ENCODE data around the gene DCPS.
"Not testable (repeated sequence)": the region's sequence is repeated elsewhere in the genome, so short reads cannot be mapped to it uniquely, and the experiment has no call there.

Gene DCPS

GRCh38 chr11:126358763-126359160 lies 54.9 kb downstream of the DCPS start:
- DNase-seq (ENCODE audit: low read depth in 2 of 3, low spot score in 2 of 3): no peak

DNA sequence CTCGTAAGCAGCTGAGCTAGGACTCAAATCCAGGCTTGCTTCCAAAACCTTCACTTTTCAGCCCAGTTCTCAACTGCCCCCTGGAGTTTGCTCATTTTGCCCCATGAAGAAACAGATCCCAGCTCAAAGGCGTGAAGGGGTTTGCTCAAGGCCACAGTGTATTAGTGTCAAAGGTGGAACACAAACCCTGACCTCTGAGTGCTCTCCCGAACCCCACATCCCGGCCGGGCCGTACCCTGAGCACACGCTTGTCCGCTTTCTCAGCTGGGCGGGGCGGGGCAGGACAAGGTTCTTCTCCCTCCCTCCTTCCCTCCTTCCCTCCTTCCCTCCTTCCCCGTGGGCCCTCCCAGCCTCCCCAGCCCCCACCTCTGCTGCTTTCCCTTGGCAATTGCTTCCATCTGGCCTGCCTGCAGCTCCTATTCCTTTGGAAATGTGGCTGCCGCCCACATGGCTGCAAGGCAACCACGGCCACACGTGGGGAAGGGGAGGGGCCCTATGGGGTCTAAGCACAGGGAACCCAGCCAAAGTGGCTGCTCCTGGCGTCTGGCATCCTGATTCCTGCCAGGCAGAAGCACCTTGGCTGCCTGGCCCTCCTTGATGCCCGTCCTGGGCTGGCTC lies 55.7 kb downstream of the DCPS start:
- no peak for DNase-seq (ENCODE audit: low read depth in 2 of 3, low spot score in 2 of 3)

- DNase-seq (ENCODE audit: low read depth in 2 of 3, low spot score in 2 of 3): no peak
Observed at GRCh38 chr11:126360049-126360446, 56.2 kb downstream of the DCPS start.

DNA sequence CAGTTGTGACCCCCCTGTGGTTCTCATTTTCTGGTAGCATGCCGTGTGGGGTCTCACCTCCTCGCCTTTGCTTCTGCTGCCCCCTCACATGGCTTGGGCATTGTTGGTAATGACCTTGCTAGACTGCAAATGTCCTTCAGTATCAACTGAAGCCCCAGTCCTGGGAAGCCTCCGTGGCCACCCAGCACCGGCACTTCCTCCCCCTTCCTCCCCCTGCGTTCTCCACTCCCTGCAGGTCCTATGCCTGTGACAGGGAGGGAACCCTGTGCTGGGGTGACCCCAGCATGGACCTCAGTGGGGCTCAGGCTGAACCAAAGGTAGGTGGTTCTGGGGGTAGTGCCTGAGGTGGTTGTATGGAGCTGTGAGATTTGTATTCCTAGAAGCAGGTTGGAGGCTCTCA lies 57.5 kb downstream of the DCPS start:
- DNase-seq (ENCODE audit: low read depth in 2 of 3, low spot score in 2 of 3): no peak

DNA sequence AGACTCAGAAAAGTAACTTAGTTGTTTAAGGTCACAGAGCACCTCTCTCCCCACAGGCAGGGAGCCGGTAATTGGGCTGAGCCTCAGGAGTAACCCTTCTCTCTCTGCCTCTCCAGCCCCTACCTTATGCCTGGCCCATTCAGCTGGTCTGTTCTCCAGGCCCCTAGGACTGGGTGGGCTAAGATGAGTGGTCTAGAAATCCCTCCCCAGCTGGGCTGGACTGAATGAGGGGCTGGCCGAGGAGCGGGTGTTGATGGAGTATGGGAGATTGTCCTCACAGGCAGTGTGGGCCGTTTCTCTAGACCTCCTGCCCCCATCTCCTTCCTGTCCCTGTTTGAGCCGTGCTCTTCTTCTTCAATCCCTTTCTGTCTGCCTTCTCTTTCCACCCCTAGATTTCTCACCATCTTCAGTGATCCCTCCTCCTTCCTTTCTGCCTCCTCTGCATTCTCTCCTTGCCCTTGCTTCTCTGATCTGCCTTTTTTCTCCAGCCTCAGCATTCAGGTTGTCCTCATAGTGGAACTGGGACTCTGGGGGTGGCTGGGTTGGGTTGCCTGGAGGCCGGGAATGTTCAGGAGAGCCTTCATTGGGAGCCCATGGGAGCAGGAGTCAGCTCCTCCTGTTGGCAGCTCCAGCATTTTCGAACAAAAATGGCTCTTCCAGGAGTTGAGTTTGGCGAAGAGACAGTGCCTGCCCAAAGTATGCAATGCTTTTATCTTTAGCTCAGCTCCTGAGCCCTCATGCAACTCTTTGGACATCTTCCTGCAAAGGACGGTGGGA lies 59.2 kb downstream of the DCPS start:
- DNase-seq (ENCODE audit: low read depth in 2 of 3, low spot score in 2 of 3): no peak

GRCh38 chr11:126363706-126364248 lies 59.9 kb downstream of the DCPS start:
- no peak for DNase-seq (ENCODE audit: low read depth in 2 of 3, low spot score in 2 of 3)

DNA sequence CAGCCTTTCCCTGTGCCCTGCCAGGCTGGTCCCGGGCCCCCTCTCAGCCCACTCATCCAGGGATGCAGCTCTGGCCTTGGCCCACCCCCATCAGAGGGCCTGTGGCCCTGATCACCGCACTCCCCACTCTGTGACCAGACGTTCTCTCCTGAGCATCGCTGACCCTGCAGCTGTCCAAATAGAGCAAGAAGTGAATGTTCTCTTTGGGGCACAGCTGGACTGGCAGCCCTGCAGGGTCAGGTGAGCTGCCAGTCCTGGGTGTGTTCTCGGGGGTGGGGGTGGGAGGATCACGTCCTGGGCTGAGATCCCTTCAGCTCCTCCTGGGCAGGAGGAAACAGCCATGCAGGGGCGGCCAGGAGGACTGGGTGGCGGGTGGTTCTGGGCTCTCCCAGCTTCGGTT lies 60.9 kb downstream of the DCPS start:
- DNase-seq (ENCODE audit: low read depth in 2 of 3, low spot score in 2 of 3): not testable (repeated sequence)

DNA sequence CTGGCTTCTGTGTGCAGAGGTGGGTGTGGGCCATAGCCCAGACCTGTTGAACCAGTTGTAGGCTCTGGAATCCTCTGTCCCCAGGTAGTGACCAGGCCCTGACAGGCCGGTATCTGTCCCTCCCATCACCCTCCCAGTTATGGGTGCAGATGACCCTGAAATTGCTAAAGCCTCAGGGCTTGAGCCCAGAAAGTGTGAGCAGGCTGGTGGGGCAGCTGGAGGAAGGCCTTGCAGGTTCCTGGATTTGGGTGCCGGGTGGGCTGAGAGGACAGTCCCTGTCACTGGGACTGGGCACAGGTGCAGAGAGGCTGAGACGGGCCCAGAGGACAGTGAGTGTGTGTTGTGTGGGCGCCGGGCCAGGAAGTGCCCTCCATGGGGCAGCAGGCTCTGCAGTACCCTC lies 61.6 kb downstream of the DCPS start:
- DNase-seq (ENCODE audit: low read depth in 2 of 3, low spot score in 2 of 3): not testable (repeated sequence)

GRCh38 chr11:126366064-126366822 lies 62.4 kb downstream of the DCPS start:
- no peak for DNase-seq (ENCODE audit: low read depth in 2 of 3, low spot score in 2 of 3)

DNA sequence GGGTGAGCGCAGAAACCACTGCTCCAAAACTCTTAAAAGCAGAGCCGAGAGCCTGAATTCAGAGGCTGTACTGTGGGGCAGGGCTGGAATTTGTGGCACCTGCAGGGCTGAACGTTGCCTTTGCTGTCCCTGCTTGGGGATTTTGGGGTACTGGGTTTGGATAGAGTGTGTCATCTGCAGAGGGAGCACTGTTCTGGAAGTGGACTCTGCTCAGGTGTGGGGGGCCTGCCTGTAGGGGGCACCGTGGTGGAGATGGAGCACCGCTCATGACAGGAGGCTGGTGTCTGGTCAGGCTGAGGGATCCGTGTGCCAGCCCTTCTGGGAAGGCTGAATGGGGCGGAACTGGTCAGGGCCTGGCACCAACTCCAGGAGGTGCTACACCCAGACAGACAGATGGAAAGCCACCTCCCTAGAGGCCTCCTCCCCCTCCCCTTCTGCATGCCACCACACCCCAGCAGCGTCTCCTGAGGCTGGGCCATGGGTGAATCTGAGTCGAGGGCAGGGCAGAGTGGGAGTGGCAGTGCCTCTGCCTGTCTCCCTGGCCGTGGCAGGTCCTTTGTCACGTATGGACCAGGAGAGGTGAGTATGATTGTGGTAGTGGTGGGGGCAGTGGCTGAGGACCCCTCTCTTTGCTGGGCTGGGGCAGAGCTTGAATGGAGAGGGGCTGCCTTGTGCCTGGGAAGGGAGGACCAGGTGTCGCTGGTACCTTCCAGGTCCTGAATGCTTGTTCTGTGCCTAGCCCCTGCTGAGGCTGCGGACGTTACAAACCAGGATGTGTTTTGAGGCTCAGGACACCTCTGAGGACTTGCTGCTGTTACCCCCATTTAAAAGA lies 63.2 kb downstream of the DCPS start:
- DNase-seq (ENCODE audit: low read depth in 2 of 3, low spot score in 2 of 3): not testable (repeated sequence)

- DNase-seq (ENCODE audit: low read depth in 2 of 3, low spot score in 2 of 3): not testable (repeated sequence)
Observed at GRCh38 chr11:126367806-126368205, 63.9 kb downstream of the DCPS start.

- DNase-seq (ENCODE audit: low read depth in 2 of 3, low spot score in 2 of 3): not testable (repeated sequence)
Observed at GRCh38 chr11:126368336-126369119, 64.7 kb downstream of the DCPS start.

GRCh38 chr11:126370016-126370415 lies 66.2 kb downstream of the DCPS start:
- DNase-seq (ENCODE audit: low read depth in 2 of 3, low spot score in 2 of 3): no peak

GRCh38 chr11:126371595-126371994 lies 67.7 kb downstream of the DCPS start:
- no peak for DNase-seq (ENCODE audit: low read depth in 2 of 3, low spot score in 2 of 3)

- not testable (repeated sequence) for DNase-seq (ENCODE audit: low read depth in 2 of 3, low spot score in 2 of 3)
Observed at GRCh38 chr11:126373389-126374066, 69.7 kb downstream of the DCPS start.

DNA sequence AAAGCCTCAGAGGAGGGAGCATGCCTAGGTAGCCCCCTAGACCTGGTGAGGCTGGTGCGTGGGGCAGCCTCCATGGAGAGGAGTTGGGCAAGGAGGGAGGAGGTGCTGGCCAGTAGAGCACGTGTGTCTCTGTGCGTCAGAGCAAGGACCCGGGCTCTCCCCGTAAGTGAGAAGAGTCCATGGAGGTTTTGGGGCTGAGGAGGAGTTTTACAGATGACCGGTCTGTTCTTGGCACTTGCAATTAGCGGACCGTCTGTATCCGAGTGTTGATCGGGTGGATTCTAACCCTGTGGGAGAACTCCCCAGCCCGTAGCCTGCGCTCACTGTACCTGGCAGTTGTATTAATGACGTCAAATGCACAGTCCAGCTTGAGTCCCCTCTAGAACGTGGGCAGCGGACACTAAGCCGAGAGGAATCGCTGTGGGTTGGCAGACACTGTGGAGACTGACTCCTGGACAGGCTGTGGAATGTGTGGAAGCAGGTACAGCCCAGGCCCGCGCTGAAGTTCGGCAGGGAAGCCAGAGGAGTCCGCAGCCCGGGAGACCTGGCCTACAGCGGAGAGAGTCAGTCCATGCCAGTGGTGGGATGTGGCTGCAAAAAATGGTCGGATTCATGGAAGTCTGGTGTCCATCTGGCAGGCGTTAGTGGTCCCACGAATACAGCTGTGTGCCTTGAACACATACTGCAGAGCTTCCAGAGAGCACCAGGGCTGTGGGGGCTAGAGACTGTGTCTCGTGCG lies 70.9 kb downstream of the DCPS start:
- not testable (repeated sequence) for DNase-seq (ENCODE audit: low read depth in 2 of 3, low spot score in 2 of 3)

DNA sequence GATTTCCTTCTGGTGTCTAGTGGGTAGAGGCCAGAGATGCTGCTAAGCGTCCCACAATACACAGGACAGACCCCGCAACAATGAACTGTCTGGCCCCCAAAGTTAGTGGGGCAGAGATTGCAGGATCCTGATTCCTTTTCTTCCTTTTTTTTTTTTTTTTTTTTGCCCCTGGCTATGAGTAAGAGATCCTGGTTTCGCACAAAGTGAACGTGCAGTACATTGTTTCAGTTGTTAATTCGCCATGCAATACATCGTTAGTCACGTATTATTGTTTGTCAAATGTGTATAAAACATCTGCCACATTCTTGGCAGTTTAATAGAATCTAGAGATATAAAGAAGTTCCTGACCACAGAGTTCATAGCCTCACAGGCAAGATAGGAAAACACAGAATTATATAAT lies 71.9 kb downstream of the DCPS start:
- no peak for DNase-seq (ENCODE audit: low read depth in 2 of 3, low spot score in 2 of 3)

DNA sequence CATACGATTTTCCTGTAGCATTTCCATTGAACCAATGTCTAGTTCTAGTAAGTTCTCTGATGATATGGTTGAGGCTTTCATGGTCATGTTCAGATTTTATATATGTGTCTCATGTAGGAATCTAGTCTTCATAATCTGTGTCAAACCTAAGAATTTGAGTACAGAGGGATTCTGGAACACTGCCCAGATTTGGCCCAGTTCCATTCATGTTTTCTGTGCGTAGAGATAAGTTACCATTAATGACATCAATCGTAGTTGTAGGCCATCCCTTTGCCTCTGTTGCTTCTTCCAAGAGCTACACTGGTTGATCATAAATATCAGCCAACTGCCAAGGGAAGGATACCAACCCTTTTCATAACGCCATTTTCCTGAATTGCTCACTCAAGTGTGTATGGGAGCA lies 74.9 kb downstream of the DCPS start:
- no peak for DNase-seq (ENCODE audit: low read depth in 2 of 3, low spot score in 2 of 3)

- no peak for DNase-seq (ENCODE audit: low read depth in 2 of 3, low spot score in 2 of 3)
Observed at GRCh38 chr11:126380909-126381308, 77.0 kb downstream of the DCPS start.
